ENCODE results near the gene ANTKMT.
"Not testable (repeated sequence)": the region's sequence is repeated elsewhere in the genome, so short reads cannot be mapped to it uniquely, and the experiment has no call there.

GRCh38 chr16:712740-713250 lies 8.2 kb upstream of the ANTKMT start:
- TF ChIP-seq POLR2A (IDR thresholded peaks at IDR 0.05; ENCODE audit: low read depth, low read length); POLR2AphosphoS5 (IDR thresholded peaks at IDR 0.05; ENCODE audit: insufficient read depth, low read depth, low read length); EZH2 (IDR thresholded peaks at IDR 0.05; ENCODE audit: borderline replicate concordance, low read depth, low read length, severe bottlenecking): not testable (repeated sequence)

Measured in endothelial cell of umbilical vein (primary cell).